MM.1S (cell line): Measurements from ENCODE around the gene KRT81.
"Not testable (repeated sequence)": the region's sequence is repeated elsewhere in the genome, so short reads cannot be mapped to it uniquely, and the experiment has no call there.

Experiments
- DNase-seq: peaks from one replicate; pipeline ENCODE4 v3.0.0-alpha.2; 2015
- H2AFZ ChIP-seq: fragments of 300-600 bp; sonication (generic); 2 replicates; pipeline ENCODE4 v1.6.0; 2016; ENCODE audit warnings: antibody characterized with exemption, low read length
- H3F3A ChIP-seq: fragments of 300-600 bp; sonication (generic); 2 replicates; pipeline ENCODE4 v1.6.1; 2016; ENCODE audit warnings: mild to moderate bottlenecking, antibody characterized with exemption, low read length, moderate library complexity, mixed read lengths; ENCODE audit not compliant: insufficient read depth
- H3K27ac ChIP-seq: fragments of 300-600 bp; sonication (generic); 2 replicates; pipeline ENCODE4 v1.5.1; 2016; ENCODE audit warnings: mild to moderate bottlenecking, low read length
- H3K27me3 ChIP-seq: fragments of 300-600 bp; sonication (generic); replicated peaks from 2 replicates; pipeline ENCODE4 v1.6.0; 2016; ENCODE audit warnings: low read length; ENCODE audit not compliant: insufficient read depth
- H3K36me3 ChIP-seq: fragments of 300-600 bp; sonication (generic); replicated peaks from 2 replicates; pipeline ENCODE4 v1.6.1; 2016; ENCODE audit warnings: mild to moderate bottlenecking, low read length, mixed read lengths; ENCODE audit not compliant: insufficient read depth
- H3K4me1 ChIP-seq: fragments of 300-600 bp; sonication (generic); 2 replicates; pipeline ENCODE4 v1.6.1; 2016; ENCODE audit warnings: low read length, mixed read lengths
- H3K4me2 ChIP-seq: fragments of 300-600 bp; sonication (generic); 2 replicates; pipeline ENCODE4 v1.6.0; 2016; ENCODE audit warnings: low read depth, low read length
- H3K4me3 ChIP-seq: fragments of 300-600 bp; sonication (generic); 2 replicates; pipeline ENCODE4 v1.5.1; 2016; ENCODE audit warnings: low read length, mixed read lengths
- H3K79me2 ChIP-seq: fragments of 300-600 bp; sonication (generic); 2 replicates; pipeline ENCODE4 v1.6.1; 2016; ENCODE audit warnings: mixed run types, low read length, mixed read lengths
- H3K9ac ChIP-seq: fragments of 300-600 bp; sonication (generic); 2 replicates; pipeline ENCODE4 v1.6.1; 2016; ENCODE audit warnings: low read length, mixed read lengths
- H3K9me2 ChIP-seq: fragments of 300-600 bp; sonication (generic); replicated peaks from 2 replicates; pipeline ENCODE4 v1.6.1; 2016; ENCODE audit warnings: mild to moderate bottlenecking, low read length, mixed read lengths; ENCODE audit not compliant: insufficient read depth
- H3K9me3 ChIP-seq: fragments of 300-600 bp; sonication (generic); replicated peaks from 2 replicates; pipeline ENCODE4 v1.6.1; 2016; ENCODE audit warnings: mild to moderate bottlenecking, low read length, mixed read lengths; ENCODE audit not compliant: insufficient read depth
- H4K20me1 ChIP-seq: fragments of 300-600 bp; sonication (generic); 2 replicates; pipeline ENCODE4 v1.6.1; 2016; ENCODE audit warnings: mild to moderate bottlenecking, low read length, moderate library complexity, mixed read lengths; ENCODE audit not compliant: insufficient read depth
- EZH2 ChIP-seq: fragments of 300-600 bp; sonication (generic); optimal IDR thresholded peaks from 2 replicates; pipeline ENCODE3; 2017; ENCODE audit warnings: low read depth, mild to moderate bottlenecking, antibody characterized with exemption, low read length, mixed read lengths
- EZH2phosphoT487 ChIP-seq: fragments of 300-600 bp; sonication (generic); IDR thresholded peaks from 2 replicates; pipeline ENCODE4 v1.6.1; 2018; ENCODE audit warnings: antibody characterized with exemption, low read length
- TF ChIP-seq, protein P1 (sequence below): fragments of 300-600 bp; sonication (generic); IDR thresholded peaks from 2 replicates; pipeline ENCODE4 v1.5.1; 2016; ENCODE audit warnings: antibody characterized with exemption, low read length, mixed read lengths

Gene KRT81

DNA sequence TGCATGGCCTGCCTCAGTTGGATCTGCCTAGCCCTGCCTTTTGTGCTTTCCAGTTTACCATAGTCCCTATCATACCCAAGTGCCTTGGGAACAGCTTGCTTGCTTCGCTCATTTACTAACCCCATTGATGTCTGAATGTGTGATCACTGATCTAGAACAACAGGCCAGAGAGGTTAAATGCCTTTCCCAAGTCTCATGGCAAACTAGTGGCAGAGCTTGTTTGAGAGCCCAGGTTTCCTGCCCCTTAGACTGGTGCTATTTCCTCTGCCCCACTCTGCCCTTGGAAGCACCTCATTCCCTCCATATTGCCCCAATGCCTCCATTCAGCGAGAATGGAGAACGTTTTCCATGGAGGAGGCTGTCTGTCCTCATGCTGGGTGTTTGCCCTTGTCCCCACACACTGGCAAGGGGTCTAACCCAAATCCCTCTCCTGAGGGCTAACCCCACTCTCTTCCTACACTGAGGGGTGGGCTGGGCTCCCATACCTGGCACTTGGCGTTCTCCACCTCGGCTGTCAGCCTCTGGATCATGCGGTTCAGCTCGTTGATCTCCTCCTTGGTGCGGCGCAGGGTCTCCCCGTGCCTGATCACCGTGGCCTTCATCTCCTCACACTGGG is 38.5 kb downstream of the KRT81 start:
- Histone ChIP-seq H3K4me1 (peaks cover 5% of the 10 kb centered on the region; the same call in 1 of the 2 replicates), H3K27me3 (peaks cover 29% of the 10 kb centered on the region), H3K9me2 (no peaks in the 10 kb centered on the region), H3K27ac (no peak overlapping the region), H2AFZ (no peak overlapping the region), H4K20me1 (no peaks in the 10 kb centered on the region), H3K9me3 (no peaks in the 10 kb centered on the region), H3K4me2 (no peak overlapping the region), H3K79me2 (no peaks in the 10 kb centered on the region), H3K36me3 (no peaks in the 10 kb centered on the region), H3K4me3 (no peak overlapping the region), H3F3A (no peaks in the 10 kb centered on the region), H3K9ac (no peak overlapping the region)
- DNase-seq = no peak
- TF ChIP-seq EZH2 (no peak), EZH2phosphoT487 (no peak)
- TF ChIP-seq, protein P1, sequence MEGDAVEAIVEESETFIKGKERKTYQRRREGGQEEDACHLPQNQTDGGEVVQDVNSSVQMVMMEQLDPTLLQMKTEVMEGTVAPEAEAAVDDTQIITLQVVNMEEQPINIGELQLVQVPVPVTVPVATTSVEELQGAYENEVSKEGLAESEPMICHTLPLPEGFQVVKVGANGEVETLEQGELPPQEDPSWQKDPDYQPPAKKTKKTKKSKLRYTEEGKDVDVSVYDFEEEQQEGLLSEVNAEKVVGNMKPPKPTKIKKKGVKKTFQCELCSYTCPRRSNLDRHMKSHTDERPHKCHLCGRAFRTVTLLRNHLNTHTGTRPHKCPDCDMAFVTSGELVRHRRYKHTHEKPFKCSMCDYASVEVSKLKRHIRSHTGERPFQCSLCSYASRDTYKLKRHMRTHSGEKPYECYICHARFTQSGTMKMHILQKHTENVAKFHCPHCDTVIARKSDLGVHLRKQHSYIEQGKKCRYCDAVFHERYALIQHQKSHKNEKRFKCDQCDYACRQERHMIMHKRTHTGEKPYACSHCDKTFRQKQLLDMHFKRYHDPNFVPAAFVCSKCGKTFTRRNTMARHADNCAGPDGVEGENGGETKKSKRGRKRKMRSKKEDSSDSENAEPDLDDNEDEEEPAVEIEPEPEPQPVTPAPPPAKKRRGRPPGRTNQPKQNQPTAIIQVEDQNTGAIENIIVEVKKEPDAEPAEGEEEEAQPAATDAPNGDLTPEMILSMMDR = no peak

DNA sequence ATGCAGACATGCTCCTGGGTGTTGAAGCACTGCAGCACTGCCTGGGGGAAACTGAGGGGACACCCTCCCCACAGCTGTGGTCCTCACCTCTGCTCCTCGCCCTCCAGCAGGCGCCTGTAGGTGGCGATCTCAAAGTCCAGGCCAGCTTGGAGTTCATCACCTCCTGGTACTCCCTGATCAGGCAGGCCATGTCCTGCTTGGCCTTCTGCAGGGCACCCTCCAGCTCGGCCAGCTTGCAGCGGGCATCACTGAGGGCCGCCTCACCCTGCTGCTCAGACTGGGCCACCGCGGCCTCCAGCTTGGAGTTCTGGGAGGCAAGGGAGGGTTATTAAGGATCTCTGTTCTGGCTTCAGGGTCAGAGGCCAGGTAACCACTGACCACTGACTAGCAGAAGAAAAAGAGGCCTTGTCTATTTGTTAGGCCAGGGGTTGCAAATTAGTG is 39.1 kb downstream of the KRT81 start:
- H3K36me3 ChIP-seq, H3K4me3 ChIP-seq, H3K9me3 ChIP-seq, H3K9ac ChIP-seq, H3K27ac ChIP-seq, H3K4me1 ChIP-seq, H3K79me2 ChIP-seq, H3K9me2 ChIP-seq, H4K20me1 ChIP-seq, H2AFZ ChIP-seq, H3K4me2 ChIP-seq, H3F3A ChIP-seq, DNase-seq: not testable (repeated sequence)
- peaks cover 22% of the 10 kb centered on the region for H3K27me3 ChIP-seq

DNA sequence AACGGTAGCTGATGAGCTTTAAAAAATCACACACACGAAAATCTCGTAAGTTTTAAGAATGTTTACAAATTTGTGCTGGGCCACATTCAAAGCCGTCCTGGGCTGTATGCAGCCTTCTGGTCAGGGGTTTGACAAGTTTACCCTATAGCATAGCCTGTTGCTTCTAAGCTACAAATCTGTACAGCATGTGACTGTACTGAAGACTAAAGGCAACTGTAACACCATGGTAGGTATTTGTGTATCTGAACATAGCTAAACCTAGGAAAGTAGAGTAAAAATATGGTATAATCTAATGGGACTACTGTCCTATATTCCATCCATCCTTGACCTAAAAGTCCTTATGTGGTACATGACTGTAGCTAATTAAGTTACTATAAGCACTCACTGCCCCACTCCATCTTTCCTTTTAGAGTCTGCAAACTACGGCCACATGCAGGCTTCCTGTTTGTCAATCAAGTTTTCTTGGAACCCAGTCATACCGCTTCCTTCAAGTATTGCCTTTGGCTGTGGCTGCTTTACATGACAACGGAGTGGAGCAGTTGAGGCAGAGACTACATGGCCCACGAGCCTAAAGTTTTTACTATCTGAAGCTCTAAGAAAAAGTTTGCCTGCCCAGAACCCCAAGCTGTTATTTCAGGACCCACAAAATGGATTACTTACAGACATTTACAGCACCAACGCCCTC is 39.8 kb downstream of the KRT81 start:
- Histone ChIP-seq H3F3A (no peaks in the 10 kb centered on the region), H3K27ac (no peak overlapping the region)
- TF ChIP-seq, protein P1 = no peak
- TF ChIP-seq EZH2phosphoT487 (no peak), EZH2 (no peak)

More for the DNA sequence above, 39.8 kb downstream of the KRT81 start:
- DNase-seq = no peak
- Histone ChIP-seq H3K36me3 (no peaks in the 10 kb centered on the region), H2AFZ (no peak overlapping the region), H3K79me2 (no peaks in the 10 kb centered on the region), H4K20me1 (no peaks in the 10 kb centered on the region), H3K4me2 (no peak overlapping the region), H3K9me3 (no peaks in the 10 kb centered on the region), H3K27me3 (peaks cover 22% of the 10 kb centered on the region), H3K4me1 (peaks cover 5% of the 10 kb centered on the region; the same call in 1 of the 2 replicates), H3K9me2 (no peaks in the 10 kb centered on the region), H3K9ac (no peak overlapping the region), H3K4me3 (no peak overlapping the region)
